Measurements from ENCODE around the gene LINGO1. TPM values are rescaled to one million over a fixed set of nuclear protein-coding genes. Genes with fewer than 3 reads are reported as not detected.

The LINGO1 gene
- total and polyA plus RNA-seq, 2 experiments from 2014 or later = 31.8 to 37.0 TPM

DNA sequence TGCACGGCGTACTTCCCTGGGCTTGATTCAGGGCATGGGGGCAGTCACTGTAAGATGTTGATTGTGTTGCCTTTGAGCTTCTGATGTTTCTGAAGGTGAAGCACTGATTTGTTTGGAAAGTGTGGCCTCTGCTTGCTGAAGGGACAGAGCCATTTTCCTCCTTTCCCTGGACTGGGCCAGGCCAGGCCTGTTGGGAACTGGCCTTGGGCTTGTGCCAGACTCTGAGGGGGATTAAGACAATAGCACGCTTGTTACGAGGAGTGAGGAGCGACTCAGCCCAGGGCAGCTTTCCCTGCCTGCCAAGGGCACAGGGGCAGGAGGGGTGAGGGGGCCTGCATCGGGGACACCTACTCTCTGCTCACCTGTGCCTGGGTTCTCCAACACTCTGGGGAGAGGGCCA is 42.9 kb downstream of the LINGO1 start:
- TF ChIP-seq, protein P1, sequence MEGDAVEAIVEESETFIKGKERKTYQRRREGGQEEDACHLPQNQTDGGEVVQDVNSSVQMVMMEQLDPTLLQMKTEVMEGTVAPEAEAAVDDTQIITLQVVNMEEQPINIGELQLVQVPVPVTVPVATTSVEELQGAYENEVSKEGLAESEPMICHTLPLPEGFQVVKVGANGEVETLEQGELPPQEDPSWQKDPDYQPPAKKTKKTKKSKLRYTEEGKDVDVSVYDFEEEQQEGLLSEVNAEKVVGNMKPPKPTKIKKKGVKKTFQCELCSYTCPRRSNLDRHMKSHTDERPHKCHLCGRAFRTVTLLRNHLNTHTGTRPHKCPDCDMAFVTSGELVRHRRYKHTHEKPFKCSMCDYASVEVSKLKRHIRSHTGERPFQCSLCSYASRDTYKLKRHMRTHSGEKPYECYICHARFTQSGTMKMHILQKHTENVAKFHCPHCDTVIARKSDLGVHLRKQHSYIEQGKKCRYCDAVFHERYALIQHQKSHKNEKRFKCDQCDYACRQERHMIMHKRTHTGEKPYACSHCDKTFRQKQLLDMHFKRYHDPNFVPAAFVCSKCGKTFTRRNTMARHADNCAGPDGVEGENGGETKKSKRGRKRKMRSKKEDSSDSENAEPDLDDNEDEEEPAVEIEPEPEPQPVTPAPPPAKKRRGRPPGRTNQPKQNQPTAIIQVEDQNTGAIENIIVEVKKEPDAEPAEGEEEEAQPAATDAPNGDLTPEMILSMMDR (IDR thresholded peaks at IDR 0.05; ENCODE audit: low read depth, low read length) = no peak
- Histone ChIP-seq H3K4me3 (no peak overlapping the region), H3K9me3 (ENCODE audit: low read depth) (no peaks in the 10 kb centered on the region), H3K36me3 (no peaks in the 10 kb centered on the region), H3K4me1 (ENCODE audit: low read depth) (no peaks in the 10 kb centered on the region), H3K27me3 (no peaks in the 10 kb centered on the region), H3K27ac (no peak overlapping the region)
- peak in 1 of 2 donors; percentile 76 for DNase-seq (ENCODE audit: low read depth in 1 of 2, low spot score in 1 of 2)

DNA sequence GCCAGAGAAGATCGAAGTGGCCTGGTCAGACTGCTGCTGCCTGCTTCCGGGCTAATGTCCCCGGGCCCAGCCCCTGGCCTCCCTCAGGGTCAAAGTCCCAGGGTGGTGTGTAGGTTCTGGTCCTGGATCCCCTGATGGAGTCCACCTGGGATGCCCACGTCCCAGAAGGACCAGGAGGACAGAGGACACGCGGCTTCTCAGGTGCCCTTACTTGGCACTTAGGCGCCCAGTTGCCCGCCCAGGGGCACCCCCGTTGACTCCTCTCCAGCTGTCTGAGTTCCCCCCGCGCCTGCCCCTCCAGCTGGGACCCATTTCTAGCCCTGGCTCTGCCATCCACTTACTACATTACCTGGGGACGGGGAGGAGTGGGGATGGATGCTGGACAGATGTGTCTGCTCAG is 44.6 kb downstream of the LINGO1 start:
- H3K4me3 ChIP-seq = no peak overlapping the region
- H3K27ac ChIP-seq = no peak overlapping the region
- TF ChIP-seq, protein P1 (IDR thresholded peaks at IDR 0.05; ENCODE audit: low read depth, low read length) = no peak
- no peaks in the 10 kb centered on the region for H3K9me3 ChIP-seq (ENCODE audit: low read depth)
- H3K36me3 ChIP-seq = no peaks in the 10 kb centered on the region
- no peak for DNase-seq (ENCODE audit: low read depth in 1 of 2, low spot score in 1 of 2)
- H3K4me1 ChIP-seq (ENCODE audit: low read depth) = peaks cover 4% of the 10 kb centered on the region
- H3K27me3 ChIP-seq = no peaks in the 10 kb centered on the region

GRCh38 chr15:77584691-77585090 is 48.0 kb downstream of the LINGO1 start:
- H3K4me3 ChIP-seq = no peak overlapping the region
- no peak overlapping the region for H3K27ac ChIP-seq
- no peaks in the 10 kb centered on the region for H3K27me3 ChIP-seq
- TF ChIP-seq, protein P1 (IDR thresholded peaks at IDR 0.05; ENCODE audit: low read depth, low read length) = no peak
- no peaks in the 10 kb centered on the region for H3K36me3 ChIP-seq
- no peak for DNase-seq (ENCODE audit: low read depth in 1 of 2, low spot score in 1 of 2)
- H3K4me1 ChIP-seq (ENCODE audit: low read depth) = peaks cover 4% of the 10 kb centered on the region
- H3K9me3 ChIP-seq (ENCODE audit: low read depth) = no peaks in the 10 kb centered on the region

DNA sequence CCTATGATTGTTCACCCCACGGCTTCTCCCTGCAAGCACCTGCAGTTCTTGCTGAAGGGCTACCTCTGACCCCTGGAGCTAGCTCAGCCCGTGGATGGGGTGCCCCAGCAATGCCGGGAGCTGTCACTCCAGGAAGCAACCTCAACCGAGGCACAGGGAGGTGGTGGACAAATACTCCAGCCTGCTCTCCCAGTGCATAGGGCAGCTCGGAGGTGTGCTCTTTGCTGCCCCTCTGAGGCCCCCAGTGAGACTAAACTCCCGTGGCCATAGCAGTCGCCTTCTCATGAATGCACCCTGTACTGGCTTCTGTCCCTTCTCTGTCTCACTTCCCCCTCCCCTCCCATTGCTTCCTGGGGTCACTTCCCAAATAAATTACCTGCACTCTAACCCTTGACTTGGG is 48.5 kb downstream of the LINGO1 start:
- no peaks in the 10 kb centered on the region for H3K27me3 ChIP-seq
- H3K9me3 ChIP-seq (ENCODE audit: low read depth) = no peaks in the 10 kb centered on the region
- H3K4me3 ChIP-seq = no peak overlapping the region
- H3K27ac ChIP-seq = no peak overlapping the region
- DNase-seq (ENCODE audit: low read depth in 1 of 2, low spot score in 1 of 2) = peak in 1 of 2 donors; percentile 64
- TF ChIP-seq, protein P1 (IDR thresholded peaks at IDR 0.05; ENCODE audit: low read depth, low read length) = peak; percentile 39
- H3K4me1 ChIP-seq (ENCODE audit: low read depth) = peaks cover 4% of the 10 kb centered on the region
- no peaks in the 10 kb centered on the region for H3K36me3 ChIP-seq

DNA sequence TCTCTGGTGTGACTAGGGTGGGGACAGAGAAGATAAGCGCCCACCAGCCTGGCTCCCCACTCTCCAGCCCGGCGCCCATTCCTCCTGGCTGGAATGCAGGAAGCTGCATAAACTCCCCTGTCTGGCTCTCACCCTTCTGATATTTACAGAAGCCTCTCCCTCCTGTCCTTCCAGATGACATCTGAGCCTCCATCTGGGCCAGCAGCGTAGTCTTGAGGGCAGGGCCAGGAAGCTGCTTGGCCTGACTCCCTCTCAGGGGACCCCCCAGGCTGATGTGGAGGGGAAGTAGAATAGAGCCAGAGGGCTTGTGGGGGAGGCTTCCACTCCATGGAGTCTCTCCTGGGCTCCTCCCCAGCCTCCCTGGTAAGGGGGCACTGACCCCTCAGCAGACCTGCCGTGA is 49.9 kb downstream of the LINGO1 start:
- H3K9me3 ChIP-seq (ENCODE audit: low read depth) = no peaks in the 10 kb centered on the region
- DNase-seq (ENCODE audit: low read depth in 1 of 2, low spot score in 1 of 2) = no peak
- no peaks in the 10 kb centered on the region for H3K36me3 ChIP-seq
- H3K4me3 ChIP-seq = no peak overlapping the region
- H3K27ac ChIP-seq = no peak overlapping the region
- no peaks in the 10 kb centered on the region for H3K27me3 ChIP-seq
- peaks cover 4% of the 10 kb centered on the region for H3K4me1 ChIP-seq (ENCODE audit: low read depth)
- TF ChIP-seq, protein P1 (IDR thresholded peaks at IDR 0.05; ENCODE audit: low read depth, low read length) = no peak

Measured in cardiac muscle cell (in vitro differentiated cells and primary cell).